PC-9 (cell line): ENCODE results near the gene FICD. TPM values are rescaled to one million over a fixed set of nuclear protein-coding genes. Genes with fewer than 3 reads are reported as not detected.

Experiments used
- BruUV-seq: library from RNA; stranded (reverse); fragments of 400-500 nt; replicated peaks from 2 replicates; lab custom pipeline; 2021; lab: Mats Ljungman, UMichigan
- CTCF ChIA-PET: fragments of 300-600 bp; sonication (Branson Sonifier 250); formaldehyde crosslinking; loops from one replicate; lab custom pipeline; 2022; ENCODE audit warnings: antibody characterized with exemption; lab: Charles Lee
- POLR2A ChIA-PET: fragments of 300-600 bp; sonication (Branson Sonifier 250); formaldehyde crosslinking; loops from one replicate; lab custom pipeline; 2022; ENCODE audit warnings: antibody characterized with exemption; ENCODE audit not compliant: unreplicated experiment; lab: Charles Lee
- DNase-seq, 2 experiments: peaks; one replicate each; pipeline versions ENCODE4 v3.0.0 to v3.0.0-alpha.2; 2015 to 2022; ENCODE audit warnings: mixed read lengths in 1 of 2
- H2AFZ ChIP-seq: fragments of 200-600 bp; sonication (generic); 2 replicates; pipeline ENCODE4 v1.8.1; 2017; ENCODE audit warnings: antibody characterized with exemption
- H3F3A ChIP-seq: fragments of 200-600 bp; sonication (generic); 2 replicates; pipeline ENCODE4 v1.8.1; 2017; ENCODE audit warnings: antibody characterized with exemption, mild to moderate bottlenecking, low read depth; ENCODE audit not compliant: insufficient read depth
- H3K27ac ChIP-seq: fragments of 200-600 bp; sonication (generic); 2 replicates; pipeline ENCODE4 v1.6.1; 2016; ENCODE audit warnings: mixed run types
- H3K27me3 ChIP-seq: fragments of 200-600 bp; sonication (generic); 2 replicates; pipeline ENCODE4 v1.6.1; 2016; ENCODE audit warnings: low read depth, mixed run types; ENCODE audit not compliant: insufficient read depth
- H3K36me3 ChIP-seq: fragments of 200-600 bp; sonication (generic); 2 replicates; pipeline ENCODE4 v1.6.1; 2016; ENCODE audit warnings: low read depth, mixed run types
- H3K4me1 ChIP-seq: fragments of 200-600 bp; sonication (generic); replicated peaks from 2 replicates; pipeline ENCODE4 v1.6.1; 2016; ENCODE audit warnings: mixed run types; ENCODE audit not compliant: insufficient read depth
- H3K4me2 ChIP-seq: fragments of 200-600 bp; sonication (generic); 2 replicates; pipeline ENCODE4 v1.6.1; 2017; ENCODE audit warnings: mixed run types
- H3K4me3 ChIP-seq: fragments of 200-600 bp; sonication (generic); 2 replicates; pipeline ENCODE4 v1.6.1; 2016; ENCODE audit warnings: mixed run types
- H3K79me2 ChIP-seq: fragments of 200-600 bp; sonication (generic); 2 replicates; pipeline ENCODE4 v1.6.1; 2017; ENCODE audit warnings: low read depth, mixed run types
- H3K9me2 ChIP-seq: fragments of 200-600 bp; sonication (generic); 2 replicates; pipeline ENCODE4 v1.8.1; 2017; ENCODE audit warnings: mild to moderate bottlenecking; ENCODE audit not compliant: insufficient read depth
- H3K9me3 ChIP-seq: fragments of 200-600 bp; sonication (generic); 2 replicates; pipeline ENCODE4 v1.8.1; 2016; ENCODE audit warnings: low read depth; ENCODE audit not compliant: insufficient read depth
- H4K20me1 ChIP-seq: fragments of 200-600 bp; sonication (generic); 2 replicates; pipeline ENCODE4 v1.8.1; 2017; ENCODE audit not compliant: insufficient read depth
- EZH2 ChIP-seq: fragments of 200-600 bp; sonication (generic); IDR thresholded peaks from 2 replicates; pipeline ENCODE4 v1.8.0; 2017; ENCODE audit warnings: antibody characterized with exemption, low read depth
- intact Hi-C: fragments of 100-400 bp; cut with micrococcal nuclease; formaldehyde crosslinking; loops from one replicate; pipeline ENCODE4 v1.10.0; 2022; ENCODE audit not compliant: unreplicated experiment
- total RNA-seq: library from RNA; stranded (reverse); gene quantifications from 2 replicates; pipeline ENCODE4 v1.2.3, GENCODE V29; 2021
- TF ChIP-seq, protein P1 (sequence below): fragments of 200-600 bp; sonication (generic); conservative IDR thresholded peaks from 2 replicates; pipeline ENCODE4 v1.6.1; 2017; ENCODE audit warnings: mixed run types, antibody characterized with exemption, mild to moderate bottlenecking, moderate library complexity

The FICD gene
- total RNA-seq, 1 experiment from 2014 or later: 1.9 TPM

DNA sequence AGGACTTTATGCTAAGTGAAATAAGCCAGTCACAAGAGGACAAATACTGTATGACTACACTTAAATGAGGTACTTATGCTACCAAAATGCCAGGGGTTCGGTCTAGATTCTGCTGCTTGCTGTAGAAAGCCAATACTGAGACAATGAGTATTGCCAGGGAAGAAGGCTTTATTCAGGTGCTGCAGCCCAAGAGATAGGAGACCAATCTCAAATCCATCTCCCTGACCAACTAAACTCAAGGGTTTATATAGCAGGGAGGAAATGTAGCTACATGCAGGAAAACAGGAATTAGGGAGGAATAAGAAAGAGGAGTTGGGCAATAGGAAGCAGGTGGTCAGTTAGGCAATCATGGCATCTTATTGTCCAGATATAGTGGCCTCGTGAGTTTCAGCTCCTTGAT lies 12.2 kb upstream of the FICD start:
- intact Hi-C loops: no loop called here
- no peaks in the 10 kb centered on the region for H3K4me1 ChIP-seq
- TF ChIP-seq, protein P1, sequence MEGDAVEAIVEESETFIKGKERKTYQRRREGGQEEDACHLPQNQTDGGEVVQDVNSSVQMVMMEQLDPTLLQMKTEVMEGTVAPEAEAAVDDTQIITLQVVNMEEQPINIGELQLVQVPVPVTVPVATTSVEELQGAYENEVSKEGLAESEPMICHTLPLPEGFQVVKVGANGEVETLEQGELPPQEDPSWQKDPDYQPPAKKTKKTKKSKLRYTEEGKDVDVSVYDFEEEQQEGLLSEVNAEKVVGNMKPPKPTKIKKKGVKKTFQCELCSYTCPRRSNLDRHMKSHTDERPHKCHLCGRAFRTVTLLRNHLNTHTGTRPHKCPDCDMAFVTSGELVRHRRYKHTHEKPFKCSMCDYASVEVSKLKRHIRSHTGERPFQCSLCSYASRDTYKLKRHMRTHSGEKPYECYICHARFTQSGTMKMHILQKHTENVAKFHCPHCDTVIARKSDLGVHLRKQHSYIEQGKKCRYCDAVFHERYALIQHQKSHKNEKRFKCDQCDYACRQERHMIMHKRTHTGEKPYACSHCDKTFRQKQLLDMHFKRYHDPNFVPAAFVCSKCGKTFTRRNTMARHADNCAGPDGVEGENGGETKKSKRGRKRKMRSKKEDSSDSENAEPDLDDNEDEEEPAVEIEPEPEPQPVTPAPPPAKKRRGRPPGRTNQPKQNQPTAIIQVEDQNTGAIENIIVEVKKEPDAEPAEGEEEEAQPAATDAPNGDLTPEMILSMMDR: no peak
- TF ChIP-seq EZH2: no peak
- no peaks in the 10 kb centered on the region for H3K79me2 ChIP-seq
- CTCF ChIA-PET: no interaction called here
- H3K4me3 ChIP-seq: no peak overlapping the region
- no peaks in the 10 kb centered on the region for H3F3A ChIP-seq
- H3K9me3 ChIP-seq: 0 out of 2 replicates have a peak, but pooled peaks cover 7% of the 10 kb centered on the region
- H3K27ac ChIP-seq: no peak overlapping the region
- no peak overlapping the region for H3K4me2 ChIP-seq
- no peaks in the 10 kb centered on the region for H3K9me2 ChIP-seq
- H3K36me3 ChIP-seq: no peaks in the 10 kb centered on the region
- no TSS peak for BruUV-seq
- H4K20me1 ChIP-seq: no peaks in the 10 kb centered on the region
- no peak overlapping the region for H2AFZ ChIP-seq
- DNase-seq: no peak
- peaks cover 72% of the 10 kb centered on the region for H3K27me3 ChIP-seq
- POLR2A ChIA-PET: no interaction called here

DNA sequence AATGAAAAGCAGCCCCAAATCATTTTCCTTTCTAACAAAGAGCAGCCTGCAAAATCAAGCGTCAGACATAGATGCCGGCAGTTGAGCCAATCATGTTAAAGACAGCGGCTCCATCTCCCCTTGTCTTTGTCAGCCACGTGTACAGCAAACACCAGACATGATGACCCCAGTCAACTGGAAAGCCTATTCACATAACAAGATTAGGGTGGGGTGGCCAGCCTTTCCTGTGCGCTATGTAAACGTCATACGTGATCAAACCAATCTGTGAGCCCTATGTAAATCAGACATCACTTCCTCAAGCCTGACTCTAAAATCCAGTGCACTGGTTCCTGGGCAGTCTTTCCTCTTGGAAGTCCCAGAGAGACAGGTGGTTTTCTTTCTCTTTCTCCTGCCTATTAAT lies 9.9 kb upstream of the FICD start:
- Histone ChIP-seq H3K4me1 (no peaks in the 10 kb centered on the region), H3F3A (no peaks in the 10 kb centered on the region), H3K79me2 (no peaks in the 10 kb centered on the region), H2AFZ (no peak overlapping the region), H3K27me3 (peaks cover 52% of the 10 kb centered on the region), H3K9me2 (no peaks in the 10 kb centered on the region), H3K9me3 (0 out of 2 replicates have a peak, but pooled peaks cover 7% of the 10 kb centered on the region), H3K36me3 (no peaks in the 10 kb centered on the region), H3K4me2 (no peak overlapping the region), H4K20me1 (no peaks in the 10 kb centered on the region), H3K4me3 (no peak overlapping the region), H3K27ac (no peak overlapping the region)
- intact Hi-C loops: no loop called here
- BruUV-seq: no TSS peak
- ChIA-PET POLR2A (no interaction called here), CTCF (no interaction called here)
- TF ChIP-seq, protein P1: no peak
- no peak for TF ChIP-seq EZH2
- no peak for DNase-seq

DNA sequence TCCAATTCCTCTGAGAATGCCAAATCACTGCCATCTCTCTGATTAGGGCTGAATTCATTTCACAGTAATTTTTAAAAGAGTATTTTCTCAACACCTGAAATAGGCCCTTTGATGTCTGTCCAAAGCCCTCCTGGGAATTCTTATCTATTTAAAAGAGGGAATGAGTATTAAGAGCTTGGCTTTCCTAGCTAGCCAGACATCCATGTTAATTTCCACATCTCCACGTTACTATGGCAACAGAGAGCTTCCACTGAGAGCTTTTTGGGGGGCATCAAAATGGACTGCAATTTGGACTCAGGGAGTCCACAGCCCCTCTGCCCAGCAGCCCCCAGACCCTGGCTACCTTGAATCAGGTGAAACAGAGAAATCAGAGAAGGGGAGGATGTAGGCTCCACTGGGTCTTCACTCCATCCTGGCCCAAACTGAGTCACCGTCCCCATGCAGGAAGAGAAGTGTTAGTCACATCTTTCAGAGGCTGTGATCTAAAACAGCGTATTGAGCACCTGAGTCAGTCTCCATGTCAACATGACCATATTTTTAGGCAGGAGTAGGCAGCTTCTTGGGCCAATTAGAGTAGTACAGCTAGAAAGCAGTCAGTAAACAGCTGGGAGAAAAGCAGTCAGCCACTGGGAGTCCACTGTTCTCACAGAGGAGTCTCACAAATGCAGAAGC lies 7.0 kb upstream of the FICD start:
- H3K9me2 ChIP-seq: no peaks in the 10 kb centered on the region
- intact Hi-C loops: no loop called here
- no peaks in the 10 kb centered on the region for H4K20me1 ChIP-seq
- H3K4me1 ChIP-seq: no peaks in the 10 kb centered on the region
- H3K4me3 ChIP-seq: no peak overlapping the region
- peaks cover 27% of the 10 kb centered on the region for H3K27me3 ChIP-seq
- TF ChIP-seq EZH2: no peak
- TF ChIP-seq, protein P1: no peak
- no peak overlapping the region for H2AFZ ChIP-seq
- H3K4me2 ChIP-seq: no peak overlapping the region
- H3K79me2 ChIP-seq: no peaks in the 10 kb centered on the region
- ChIA-PET POLR2A (no interaction called here), CTCF (no interaction called here)
- 0 out of 2 replicates have a peak, but pooled peaks cover 4% of the 10 kb centered on the region for H3K9me3 ChIP-seq
- no peaks in the 10 kb centered on the region for H3K36me3 ChIP-seq
- BruUV-seq: no TSS peak
- H3F3A ChIP-seq: peaks cover 4% of the 10 kb centered on the region; the same call in 1 of the 2 replicates
- H3K27ac ChIP-seq: no peak overlapping the region
- DNase-seq: no peak
